ENCODE data around the gene FCN2.

The FCN2 gene

DNA sequence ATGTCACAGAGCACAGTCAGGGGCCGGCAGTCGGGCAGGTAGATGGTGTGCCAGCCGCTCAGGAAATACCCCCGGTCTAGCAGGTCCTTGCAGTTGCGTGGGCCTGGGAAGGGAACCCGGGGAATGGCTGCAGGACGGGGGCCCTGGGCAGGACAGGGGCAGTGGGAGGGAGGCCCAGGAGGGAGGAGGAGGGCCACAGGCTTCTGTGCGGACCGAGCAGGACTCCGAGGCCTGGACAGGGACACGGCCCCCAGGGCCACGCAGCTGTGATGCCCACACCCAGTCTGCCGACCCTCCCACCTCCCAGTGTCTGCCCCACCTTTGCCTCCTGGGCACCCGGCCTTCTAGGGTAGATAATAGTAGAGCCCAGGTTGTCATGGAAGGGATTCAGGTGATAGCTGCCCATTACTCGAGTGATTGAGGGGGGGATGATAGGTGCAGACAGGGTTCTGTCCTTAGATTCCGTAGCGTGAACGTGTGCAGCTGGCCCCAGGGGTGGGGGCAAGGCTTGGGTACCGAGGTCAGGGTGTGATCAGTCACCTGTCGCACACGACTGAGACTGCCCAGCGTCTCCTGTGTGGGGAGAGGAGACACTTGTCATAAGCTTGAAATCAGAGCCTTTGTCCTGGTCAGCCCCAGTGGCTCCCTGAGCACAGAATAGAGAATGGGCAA, 32.6 kb downstream of the FCN2 start:
- DNase-seq (ENCODE audit: extremely low spot score): no peak
- TF ChIP-seq, protein P1, sequence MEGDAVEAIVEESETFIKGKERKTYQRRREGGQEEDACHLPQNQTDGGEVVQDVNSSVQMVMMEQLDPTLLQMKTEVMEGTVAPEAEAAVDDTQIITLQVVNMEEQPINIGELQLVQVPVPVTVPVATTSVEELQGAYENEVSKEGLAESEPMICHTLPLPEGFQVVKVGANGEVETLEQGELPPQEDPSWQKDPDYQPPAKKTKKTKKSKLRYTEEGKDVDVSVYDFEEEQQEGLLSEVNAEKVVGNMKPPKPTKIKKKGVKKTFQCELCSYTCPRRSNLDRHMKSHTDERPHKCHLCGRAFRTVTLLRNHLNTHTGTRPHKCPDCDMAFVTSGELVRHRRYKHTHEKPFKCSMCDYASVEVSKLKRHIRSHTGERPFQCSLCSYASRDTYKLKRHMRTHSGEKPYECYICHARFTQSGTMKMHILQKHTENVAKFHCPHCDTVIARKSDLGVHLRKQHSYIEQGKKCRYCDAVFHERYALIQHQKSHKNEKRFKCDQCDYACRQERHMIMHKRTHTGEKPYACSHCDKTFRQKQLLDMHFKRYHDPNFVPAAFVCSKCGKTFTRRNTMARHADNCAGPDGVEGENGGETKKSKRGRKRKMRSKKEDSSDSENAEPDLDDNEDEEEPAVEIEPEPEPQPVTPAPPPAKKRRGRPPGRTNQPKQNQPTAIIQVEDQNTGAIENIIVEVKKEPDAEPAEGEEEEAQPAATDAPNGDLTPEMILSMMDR (IDR thresholded peaks at IDR 0.05; ENCODE audit: control extremely low read depth, extremely low read depth, low read depth, missing control alignments): no peak
- ChIA-PET POLR2A (no interaction called here), CTCF (no interaction called here)

DNA sequence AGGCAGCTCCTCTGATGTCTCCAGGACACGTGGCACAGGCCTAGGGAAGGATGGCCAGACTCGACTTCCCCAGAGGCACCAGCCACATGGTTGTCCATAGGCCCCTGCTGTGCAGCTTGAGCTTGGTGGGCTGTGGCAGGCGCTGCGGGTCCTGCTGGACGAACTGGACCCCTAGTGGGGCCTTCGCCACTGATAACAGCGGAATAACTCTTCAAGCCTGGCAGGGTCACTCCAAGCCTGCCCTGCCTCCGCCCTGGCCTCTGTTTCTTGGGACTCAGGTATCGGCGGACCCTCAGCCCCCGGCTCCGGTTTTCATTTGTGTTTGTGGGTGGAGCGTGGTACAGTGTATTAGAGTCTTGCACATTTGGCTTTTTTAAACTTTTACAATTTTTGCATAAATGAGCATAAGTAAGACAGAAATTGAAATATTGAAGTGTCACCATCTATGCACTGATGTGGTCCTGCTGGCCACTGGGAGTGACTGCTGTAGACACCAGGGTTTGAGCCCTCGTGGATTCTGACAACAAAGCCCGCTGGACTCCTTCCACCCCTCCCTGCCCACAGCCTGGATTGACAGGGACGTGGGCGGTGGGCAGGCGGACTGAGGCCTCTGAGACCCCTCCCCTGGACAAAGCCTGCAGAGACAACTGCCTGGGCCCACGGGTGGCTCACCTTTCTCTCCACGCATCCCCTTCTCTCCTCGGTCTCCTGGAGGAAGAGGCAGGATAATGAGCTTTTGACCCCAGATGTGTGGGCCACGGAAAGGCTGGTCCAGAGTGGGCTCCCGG, 33.3 kb downstream of the FCN2 start:
- ChIA-PET POLR2A (no interaction called here), CTCF (interaction anchor here (2.2 kb wide), 1 partner anchor 9 kb away, joined by 6 read pairs; no protein-coding TSS in a partner anchor)
- TF ChIP-seq, protein P1 (IDR thresholded peaks at IDR 0.05; ENCODE audit: control extremely low read depth, extremely low read depth, low read depth, missing control alignments): no peak
- DNase-seq (ENCODE audit: extremely low spot score): no peak

DNA sequence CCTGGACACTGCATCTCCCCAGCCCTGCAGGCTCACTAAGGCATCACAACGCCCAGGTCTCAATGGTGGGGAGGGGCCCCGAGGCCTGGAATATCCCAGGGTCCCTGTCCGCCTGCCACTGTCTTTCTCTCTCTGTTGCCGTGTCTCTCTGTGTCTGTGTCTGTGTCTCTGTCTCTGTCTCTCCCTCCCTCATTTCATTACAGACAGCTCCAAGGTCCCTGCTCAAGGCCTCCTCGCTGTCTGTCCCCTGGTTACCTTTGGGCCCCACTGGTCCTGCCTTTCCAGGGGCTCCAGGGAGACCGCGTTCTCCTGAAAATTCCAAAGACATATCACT, 33.9 kb downstream of the FCN2 start:
- no peak for DNase-seq (ENCODE audit: extremely low spot score)
- POLR2A ChIA-PET: no interaction called here
- CTCF ChIA-PET: interaction anchor here (2.2 kb wide), 1 partner anchor 9 kb away, joined by 6 read pairs; no protein-coding TSS in a partner anchor
- TF ChIP-seq, protein P1 (IDR thresholded peaks at IDR 0.05; ENCODE audit: control extremely low read depth, extremely low read depth, low read depth, missing control alignments): no peak

DNA sequence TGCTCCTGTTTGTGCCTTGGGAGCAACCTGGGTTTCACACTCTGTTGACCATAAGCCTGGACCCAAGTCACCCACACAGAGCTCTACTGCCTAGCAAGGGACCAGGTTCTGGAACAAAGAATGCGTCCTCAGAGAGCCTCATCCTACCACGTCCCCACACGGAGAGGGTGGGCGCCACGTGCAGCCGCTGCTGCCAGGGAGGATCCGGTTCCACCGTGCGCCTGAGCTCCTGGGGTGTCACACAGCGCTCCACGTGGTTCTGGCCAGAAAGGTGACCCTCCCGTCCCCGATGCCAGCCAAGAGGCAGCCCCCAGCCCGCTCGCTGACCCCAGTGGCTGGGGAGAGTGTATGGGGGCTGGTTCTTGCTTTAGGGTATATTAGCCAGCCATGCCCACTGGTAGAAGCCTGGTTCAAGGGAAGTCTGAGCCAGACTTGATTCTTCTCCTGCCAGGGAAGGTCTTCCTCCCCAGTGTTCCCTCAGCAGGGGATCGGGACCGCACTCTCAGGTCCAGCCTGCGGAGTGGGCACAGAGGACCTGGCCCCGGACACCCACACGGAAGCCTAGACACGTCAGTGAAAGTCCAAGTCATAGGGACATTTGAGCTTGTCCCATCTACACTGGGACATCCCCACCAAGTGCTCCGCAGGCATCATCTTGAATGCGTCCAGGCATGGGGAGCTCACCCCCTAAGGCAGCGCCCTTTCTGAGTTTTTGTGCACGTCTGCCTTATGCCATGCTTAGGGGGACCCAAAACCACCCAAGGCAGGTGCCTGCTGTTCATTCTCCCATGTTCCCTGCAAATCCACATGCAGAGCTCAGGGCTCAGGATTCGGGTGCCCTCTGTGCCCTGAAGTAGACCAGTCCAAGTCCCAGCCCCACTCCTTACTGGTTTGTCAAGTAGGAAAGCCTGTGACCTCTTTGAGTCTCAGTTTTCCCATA, 34.7 kb downstream of the FCN2 start:
- TF ChIP-seq, protein P1 (IDR thresholded peaks at IDR 0.05; ENCODE audit: control extremely low read depth, extremely low read depth, low read depth, missing control alignments): no peak
- DNase-seq (ENCODE audit: extremely low spot score): no peak
- ChIA-PET POLR2A (no interaction called here), CTCF (interaction anchor here (2.2 kb wide), 1 partner anchor 10 kb away, joined by 6 read pairs; no protein-coding TSS in a partner anchor)

DNA sequence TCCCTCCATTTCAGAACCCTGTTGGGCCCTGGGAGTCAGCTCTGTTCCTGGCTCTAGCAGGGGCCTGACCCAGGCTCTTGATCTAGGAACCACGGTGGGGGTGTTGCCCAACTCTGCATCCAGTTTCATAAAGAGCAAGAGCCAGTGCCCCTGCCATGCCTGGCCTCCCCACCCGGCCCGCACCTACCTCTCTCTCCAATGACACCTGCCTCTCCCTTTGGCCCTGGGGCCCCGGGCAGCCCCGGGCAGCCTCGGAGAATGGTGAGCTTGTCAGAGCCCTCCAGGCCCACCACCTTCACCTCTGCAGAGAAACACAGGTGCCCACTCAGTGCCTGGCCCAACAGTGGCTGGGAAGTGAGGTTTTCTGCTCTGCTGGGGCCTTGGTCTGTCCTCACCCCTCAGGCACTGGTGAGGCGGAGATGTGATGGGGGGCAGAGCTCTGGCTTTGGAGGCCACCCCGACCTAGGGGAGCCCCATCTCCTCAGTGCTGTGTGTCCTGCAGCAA, 35.6 kb downstream of the FCN2 start:
- TF ChIP-seq, protein P1 (IDR thresholded peaks at IDR 0.05; ENCODE audit: control extremely low read depth, extremely low read depth, low read depth, missing control alignments): no peak
- POLR2A ChIA-PET: no interaction called here
- CTCF ChIA-PET: interaction anchor here (2.2 kb wide), 1 partner anchor 11 kb away, joined by 6 read pairs; no protein-coding TSS in a partner anchor
- no peak for DNase-seq (ENCODE audit: extremely low spot score)
